SH-SY5Y (cell line): ENCODE data around the gene PSMB2.

ENCODE experiments used
- GATA2 ChIP-seq: IDR thresholded peaks from 2 replicates; pipeline ENCODE4 v1.6.1; 2011; ENCODE audit warnings: mild to moderate bottlenecking, low read depth, low read length
- GATA3 ChIP-seq: IDR thresholded peaks from 2 replicates; pipeline ENCODE4 v1.6.1; 2011; ENCODE audit warnings: low read depth, mild to moderate bottlenecking, low read length, moderate library complexity

The PSMB2 gene

DNA sequence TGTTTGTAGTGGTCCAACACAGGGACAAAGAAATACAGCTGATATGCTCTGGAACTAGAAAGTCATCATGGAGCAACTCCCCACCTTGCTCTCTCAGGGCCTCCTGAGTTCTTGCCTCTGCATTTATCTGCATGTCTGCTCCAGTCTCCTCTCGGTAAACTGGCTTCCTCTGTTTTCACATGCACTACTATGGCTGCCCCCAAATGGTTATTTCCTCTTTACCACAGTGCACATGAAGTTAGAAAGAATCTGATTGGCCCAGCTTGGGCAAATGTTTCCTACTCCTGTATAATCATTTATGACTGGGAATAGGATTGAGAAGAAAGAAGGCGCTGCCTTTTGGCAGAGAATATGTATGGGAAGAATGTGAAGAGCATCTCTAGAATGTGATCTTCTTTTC, 16.5 kb upstream of the PSMB2 start:
- TF ChIP-seq GATA3 (no peak), GATA2 (no peak)

DNA sequence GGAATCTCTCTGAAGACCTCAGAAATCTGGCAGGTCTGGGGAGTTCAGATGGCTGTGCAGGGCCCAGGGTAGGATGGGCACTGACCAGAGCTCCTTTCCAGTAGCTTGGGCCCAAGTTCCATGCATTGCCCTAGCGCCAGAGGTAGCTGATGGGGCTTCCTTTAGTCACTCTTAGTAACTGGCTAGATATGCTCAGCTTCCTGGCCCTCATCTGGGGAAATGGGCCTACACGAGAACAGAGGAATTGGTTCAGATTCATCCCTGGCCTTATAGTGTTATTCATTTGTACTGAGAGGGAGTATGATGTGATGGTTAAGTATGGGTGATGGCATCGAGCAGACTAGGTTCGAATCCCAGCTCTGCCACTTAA, 15.5 kb upstream of the PSMB2 start:
- no peak for TF ChIP-seq GATA2
- no peak for TF ChIP-seq GATA3

DNA sequence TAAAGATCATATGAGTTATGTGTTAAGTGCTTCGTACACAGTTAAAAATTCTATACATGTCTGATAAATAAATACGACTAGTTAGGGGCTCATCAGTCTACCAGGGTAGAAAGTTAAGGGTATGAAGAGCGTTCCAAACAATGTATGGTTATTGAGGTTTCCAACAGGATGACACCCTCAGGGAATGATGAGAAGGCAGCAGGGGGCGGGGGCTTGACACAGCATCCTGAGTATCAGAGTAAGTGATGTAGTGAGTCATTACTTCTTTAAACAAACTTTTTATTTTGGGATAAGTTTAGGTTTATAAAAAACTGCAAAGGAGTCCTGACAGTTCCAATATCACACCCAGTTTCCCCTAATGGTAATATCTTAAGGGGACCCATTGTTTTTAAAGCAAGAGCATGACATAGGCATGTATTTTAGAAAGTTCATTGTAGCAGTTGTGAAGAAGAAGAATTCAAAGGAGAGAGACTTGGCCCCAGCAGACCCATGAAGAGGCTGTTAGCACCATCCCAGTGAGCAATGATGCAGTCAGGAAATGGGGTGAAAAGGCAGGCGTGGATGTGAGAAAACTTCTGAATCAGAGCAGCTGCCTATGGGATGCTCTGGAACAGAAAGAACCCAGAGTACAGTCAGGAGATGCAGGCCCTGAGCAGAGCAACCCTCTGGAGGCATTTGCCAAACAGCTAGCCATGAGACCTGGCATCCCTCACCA, 15.0 kb upstream of the PSMB2 start:
- TF ChIP-seq GATA2 (no peak), GATA3 (no peak)

DNA sequence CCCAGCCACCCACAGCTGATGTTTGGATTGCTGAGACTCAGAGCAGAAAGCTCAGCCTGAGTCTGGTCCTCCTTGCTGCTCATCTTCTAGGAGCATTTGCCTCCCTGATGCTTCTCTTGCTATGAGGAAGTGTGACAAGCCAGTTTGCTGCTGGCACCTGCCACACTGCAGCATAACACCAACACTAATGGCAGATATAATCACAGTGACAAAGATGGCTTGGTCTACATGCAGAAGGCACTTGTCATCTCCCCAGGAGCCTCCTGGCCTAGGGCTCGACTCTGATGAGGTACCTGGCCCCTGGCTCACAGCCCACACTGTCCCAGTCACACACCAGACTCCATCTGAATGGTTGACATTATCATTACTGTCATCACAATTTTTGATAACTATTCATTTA, 13.9 kb upstream of the PSMB2 start:
- TF ChIP-seq GATA3 (no peak), GATA2 (no peak)

DNA sequence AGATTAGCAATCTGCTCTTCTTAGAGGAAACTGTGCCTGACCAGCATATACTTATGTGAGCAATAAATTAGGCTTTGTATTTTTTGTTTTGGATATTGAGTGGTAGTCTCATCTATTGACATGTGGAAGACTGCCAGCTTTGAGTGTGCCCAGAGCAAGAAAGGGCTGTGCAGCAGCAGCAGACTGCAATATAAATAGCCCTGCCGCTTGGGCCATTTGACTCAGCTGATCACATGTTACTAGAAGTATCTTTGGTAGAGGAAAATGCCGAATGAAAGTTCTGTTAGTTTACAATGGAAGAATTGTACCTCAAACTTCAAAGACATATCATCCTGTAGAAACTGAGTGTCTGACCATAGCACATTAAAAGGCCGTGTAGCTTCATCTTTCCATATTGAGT, 9.1 kb upstream of the PSMB2 start:
- no peak for TF ChIP-seq GATA2
- no peak for TF ChIP-seq GATA3

DNA sequence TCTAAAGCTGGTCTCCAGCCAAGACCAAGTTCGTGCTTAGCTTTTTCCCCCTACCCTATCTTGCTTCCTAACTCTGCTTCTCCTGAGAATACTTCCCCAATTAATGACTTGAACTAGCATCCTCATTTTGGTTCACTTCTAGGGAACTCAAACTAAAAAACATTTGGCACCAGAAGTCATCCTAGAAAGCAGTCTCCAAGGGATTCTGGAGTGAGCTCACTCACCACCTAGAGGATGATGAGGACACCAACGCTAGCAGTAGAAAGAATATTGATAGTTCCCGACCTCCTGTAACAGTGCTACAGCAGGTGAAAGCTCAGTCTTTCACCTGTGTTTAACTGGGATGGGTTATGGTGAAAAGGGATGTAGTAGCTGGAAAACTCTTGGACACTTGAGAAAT, 4.7 kb upstream of the PSMB2 start:
- TF ChIP-seq GATA3 (no peak), GATA2 (no peak)

DNA sequence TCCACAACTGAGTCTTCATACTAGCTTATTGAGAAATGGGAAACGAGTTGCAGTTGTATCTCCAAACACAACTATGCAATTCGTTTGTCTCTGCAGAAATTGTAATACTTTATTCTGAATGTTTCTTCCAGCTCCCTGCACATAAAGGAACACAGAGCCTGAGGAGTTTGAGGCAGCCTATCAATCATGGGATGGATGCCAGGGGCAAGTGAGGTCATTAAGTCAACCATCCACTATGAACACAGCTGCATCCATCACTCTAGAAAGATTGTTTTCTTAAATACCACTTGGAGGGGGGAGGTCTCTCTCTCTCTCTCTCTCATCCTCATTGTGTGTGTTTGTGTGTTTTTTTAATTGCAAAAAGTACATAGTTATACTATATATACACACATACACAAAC, 2.9 kb upstream of the PSMB2 start:
- TF ChIP-seq GATA2: no peak
- TF ChIP-seq GATA3: no peak

DNA sequence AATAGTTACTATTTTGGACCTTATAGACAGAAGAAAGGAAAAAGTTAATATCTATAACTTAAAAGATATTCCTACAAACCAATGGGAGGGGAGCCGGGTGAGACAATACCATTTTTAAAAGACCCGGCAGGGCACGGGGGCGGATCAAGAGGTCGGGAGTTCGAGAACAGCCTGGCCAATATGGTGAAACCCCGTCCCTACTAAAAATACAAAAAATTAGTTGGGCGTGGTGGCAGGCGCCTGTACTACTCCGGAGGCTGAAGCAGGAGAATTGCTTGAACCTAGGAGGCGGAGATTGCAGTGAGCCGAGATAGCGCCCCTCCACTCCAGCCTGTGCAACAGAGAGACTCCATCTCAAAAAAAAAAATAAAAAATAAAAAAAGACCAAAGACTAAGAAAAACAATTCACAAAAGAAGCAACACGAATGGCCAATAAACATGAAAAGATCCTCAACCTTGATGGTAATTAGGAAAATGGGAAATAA, 1.2 kb upstream of the PSMB2 start:
- TF ChIP-seq GATA2 (no peak), GATA3 (no peak)

DNA sequence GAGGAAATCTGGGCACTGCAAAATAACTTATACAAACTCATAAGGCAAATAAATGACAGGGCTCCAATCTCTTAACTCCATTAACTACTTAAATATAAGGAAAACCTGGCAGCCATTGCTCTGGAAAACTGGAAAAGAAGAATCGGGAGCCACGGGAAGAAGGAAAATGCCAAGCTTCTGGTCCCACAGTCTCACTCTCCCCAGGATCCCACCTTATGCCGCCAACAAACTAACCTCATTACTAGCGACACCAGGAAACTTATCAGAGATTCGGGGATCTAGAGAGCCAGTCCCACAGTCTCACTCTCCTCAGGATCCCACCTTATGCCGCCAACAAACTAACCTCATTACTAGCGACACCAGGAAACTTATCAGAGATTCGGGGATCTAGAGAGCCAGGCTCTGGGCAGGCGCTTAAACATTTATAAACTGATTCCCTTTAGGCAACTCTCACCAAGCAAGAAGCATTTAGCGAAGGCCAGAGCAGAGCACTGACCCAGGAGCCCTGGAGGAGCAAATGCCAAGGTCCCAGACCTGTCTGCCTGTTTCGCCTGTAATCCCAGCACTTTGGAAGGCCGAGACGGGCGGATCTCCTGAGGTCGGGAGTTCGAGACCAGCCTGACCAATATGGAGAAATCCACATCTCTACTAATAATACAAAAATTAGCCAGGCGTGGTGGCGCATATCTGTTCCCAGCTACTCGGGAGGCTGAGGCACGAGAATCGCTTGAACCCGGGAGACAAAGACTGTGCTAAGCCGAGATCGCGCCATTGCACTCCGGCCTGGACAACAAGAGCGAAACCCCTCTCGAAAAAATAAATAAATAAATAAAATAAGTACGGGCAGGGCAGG, 720 bp downstream of the PSMB2 start:
- TF ChIP-seq GATA2 (no peak), GATA3 (no peak)

DNA sequence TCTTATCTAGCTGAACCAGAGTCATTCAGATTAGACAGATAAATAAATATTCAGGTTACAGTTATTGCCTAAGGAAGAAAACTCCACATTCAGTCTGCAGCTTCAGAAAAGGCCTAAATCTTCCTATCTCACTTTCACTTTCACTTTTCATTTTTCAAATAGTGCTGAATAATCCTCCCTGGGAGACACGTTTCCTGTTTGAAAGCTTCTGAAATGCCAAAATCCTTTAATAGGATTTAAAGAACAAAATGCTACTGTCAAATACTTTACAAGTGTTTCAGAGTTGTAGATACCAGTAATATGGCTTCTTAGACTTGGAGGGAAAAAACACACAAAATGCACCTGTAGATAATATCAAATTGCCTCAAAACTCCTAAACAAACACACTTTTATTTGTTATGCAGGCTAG, 3.9 kb downstream of the PSMB2 start:
- TF ChIP-seq GATA3 (no peak), GATA2 (no peak)

DNA sequence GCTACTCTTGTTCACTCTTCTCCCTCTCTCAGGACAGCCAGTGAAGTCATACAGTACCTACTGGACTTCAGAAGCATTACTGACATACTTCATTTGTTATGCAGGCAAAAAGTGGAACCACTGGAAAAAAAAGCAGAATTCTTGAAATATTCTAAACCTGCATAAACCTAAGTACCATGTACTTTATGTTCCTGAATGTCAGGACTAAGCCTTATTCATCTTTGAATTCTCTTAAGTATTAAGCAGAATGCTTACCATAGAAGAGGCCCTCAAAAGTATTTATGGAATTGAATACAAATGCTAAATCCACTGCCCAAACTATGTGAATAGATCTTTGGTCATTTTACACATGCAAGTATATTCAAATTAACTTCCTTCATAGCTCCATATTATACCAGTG, 7.8 kb downstream of the PSMB2 start:
- TF ChIP-seq GATA2: no peak
- no peak for TF ChIP-seq GATA3

DNA sequence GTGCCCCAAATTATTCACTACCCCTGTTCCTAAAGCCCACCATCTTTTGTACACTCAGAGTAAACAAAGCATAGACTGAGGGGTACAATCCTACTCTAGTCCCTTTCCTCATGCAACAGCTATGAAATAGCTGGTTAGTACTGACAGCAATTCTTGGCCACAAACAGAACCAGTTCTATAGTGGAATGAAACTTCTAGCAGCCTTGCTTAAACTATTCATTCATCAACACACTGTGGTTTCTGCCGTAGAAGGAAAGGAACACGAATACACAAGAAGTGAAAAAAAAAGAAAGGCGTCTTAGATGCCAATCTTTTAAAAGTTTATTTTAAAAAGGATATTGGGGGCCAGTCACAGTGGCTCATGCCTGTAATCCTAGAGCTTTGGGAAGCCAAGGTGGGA, 9.9 kb downstream of the PSMB2 start:
- TF ChIP-seq GATA3 (no peak), GATA2 (no peak)

DNA sequence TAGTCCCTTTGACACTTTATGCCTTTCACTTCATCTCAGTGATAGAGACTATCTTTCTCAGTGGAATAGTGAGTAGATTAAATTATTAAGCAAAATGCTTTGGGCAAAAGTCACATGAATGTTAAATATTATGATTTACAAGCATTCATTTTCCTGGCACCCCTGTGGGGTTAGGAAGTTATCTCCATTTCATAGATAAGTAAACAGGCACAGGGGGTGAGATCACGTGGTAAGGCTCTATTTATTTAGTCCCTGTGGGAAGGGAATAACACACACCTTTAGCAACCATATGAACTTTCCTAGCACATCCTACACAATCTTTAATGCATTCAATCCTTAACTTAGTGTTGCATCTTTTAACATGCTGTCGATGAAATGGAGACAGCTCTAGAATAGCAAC, 12.3 kb downstream of the PSMB2 start:
- TF ChIP-seq GATA2 (no peak), GATA3 (no peak)

DNA sequence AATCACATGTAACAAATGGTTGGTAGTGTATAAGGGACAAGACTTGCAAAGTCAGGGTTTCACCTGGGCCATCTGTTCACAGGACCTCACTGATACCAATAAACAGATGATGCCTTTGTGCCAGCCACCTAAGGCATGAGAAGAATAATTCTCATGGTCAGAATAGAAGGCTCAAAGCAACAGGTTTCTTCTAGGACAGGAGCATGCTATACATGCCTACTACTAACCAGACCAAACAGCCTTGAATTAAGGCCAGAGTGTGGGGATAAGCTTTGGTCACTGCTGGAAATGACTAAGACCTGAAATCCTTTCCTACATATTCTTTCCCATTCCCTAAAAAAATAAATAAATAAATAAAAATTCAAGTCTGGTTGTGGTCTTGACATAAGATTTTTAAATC, 17.5 kb downstream of the PSMB2 start:
- TF ChIP-seq GATA2: no peak
- TF ChIP-seq GATA3: no peak
